ENCODE data around the gene DHODH.

DNA sequence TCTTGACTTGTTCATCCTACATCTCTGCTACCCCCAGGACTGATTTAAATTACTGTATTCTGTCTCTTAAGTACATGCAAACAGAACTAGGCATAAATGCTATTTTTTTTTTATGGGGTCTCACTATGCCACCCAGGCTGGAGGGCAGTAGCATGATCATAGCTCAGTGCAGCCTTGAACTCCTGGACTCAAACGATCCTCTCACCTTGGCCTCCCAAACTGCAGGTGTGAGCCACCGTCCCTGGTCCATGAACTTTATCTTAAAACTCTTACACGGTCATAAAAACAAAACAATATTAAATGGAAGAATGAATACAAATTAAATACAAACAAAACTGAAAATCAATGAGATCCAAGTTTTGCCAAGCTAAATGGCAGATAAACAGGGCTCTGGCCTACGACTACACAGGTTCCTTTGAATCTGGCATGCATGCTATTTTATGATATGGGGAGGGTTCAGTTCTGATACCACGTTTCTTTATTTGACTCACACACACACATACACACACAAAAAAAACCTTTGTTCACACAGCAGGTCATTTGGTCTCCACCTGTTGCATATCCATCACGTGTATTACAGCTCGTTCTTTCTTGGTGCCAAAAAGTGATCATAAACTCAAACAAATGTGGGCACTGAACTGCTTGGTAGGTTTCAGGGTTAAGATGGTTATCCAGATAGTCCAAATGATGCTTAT lies 7.2 kb upstream of the DHODH start:
- TF ChIP-seq, protein P1, sequence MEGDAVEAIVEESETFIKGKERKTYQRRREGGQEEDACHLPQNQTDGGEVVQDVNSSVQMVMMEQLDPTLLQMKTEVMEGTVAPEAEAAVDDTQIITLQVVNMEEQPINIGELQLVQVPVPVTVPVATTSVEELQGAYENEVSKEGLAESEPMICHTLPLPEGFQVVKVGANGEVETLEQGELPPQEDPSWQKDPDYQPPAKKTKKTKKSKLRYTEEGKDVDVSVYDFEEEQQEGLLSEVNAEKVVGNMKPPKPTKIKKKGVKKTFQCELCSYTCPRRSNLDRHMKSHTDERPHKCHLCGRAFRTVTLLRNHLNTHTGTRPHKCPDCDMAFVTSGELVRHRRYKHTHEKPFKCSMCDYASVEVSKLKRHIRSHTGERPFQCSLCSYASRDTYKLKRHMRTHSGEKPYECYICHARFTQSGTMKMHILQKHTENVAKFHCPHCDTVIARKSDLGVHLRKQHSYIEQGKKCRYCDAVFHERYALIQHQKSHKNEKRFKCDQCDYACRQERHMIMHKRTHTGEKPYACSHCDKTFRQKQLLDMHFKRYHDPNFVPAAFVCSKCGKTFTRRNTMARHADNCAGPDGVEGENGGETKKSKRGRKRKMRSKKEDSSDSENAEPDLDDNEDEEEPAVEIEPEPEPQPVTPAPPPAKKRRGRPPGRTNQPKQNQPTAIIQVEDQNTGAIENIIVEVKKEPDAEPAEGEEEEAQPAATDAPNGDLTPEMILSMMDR (IDR thresholded peaks at IDR 0.05) = no peak
- no peak for TF ChIP-seq POLR2A (IDR thresholded peaks at IDR 0.05)

Data from transverse colon (tissue), 3 donors.